GM19452 (cell line): ENCODE results near the gene COL13A1.

ENCODE experiments used
- ATAC-seq: cut with Tn5 transposase; IDR thresholded peaks from one replicate; pipeline ENCODE4 v1.9.1; 2021; ENCODE audit not compliant: unreplicated experiment

Gene COL13A1

GRCh38 chr10:69844698-69845097 is 43.0 kb downstream of the COL13A1 start:
- ATAC-seq = no peak

GRCh38 chr10:69845574-69846292 is 44.0 kb downstream of the COL13A1 start:
- no peak for ATAC-seq

- ATAC-seq = no peak
Measured at GRCh38 chr10:69846293-69846921, 44.7 kb downstream of the COL13A1 start.

- ATAC-seq = no peak
Measured at GRCh38 chr10:69847458-69847857, 45.8 kb downstream of the COL13A1 start.

GRCh38 chr10:69847883-69848282 is 46.2 kb downstream of the COL13A1 start:
- ATAC-seq = no peak

GRCh38 chr10:69848454-69848853 is 46.7 kb downstream of the COL13A1 start:
- no peak for ATAC-seq

- ATAC-seq = no peak
Measured at GRCh38 chr10:69849825-69850224, 48.1 kb downstream of the COL13A1 start.

GRCh38 chr10:69850440-69850839 is 48.7 kb downstream of the COL13A1 start:
- no peak for ATAC-seq

- ATAC-seq = no peak
Measured at GRCh38 chr10:69851306-69851705, 49.6 kb downstream of the COL13A1 start.

- no peak for ATAC-seq
Measured at GRCh38 chr10:69853064-69853463, 51.4 kb downstream of the COL13A1 start.

- no peak for ATAC-seq
Measured at GRCh38 chr10:69854511-69855345, 53.0 kb downstream of the COL13A1 start.

GRCh38 chr10:69855346-69856111 is 53.8 kb downstream of the COL13A1 start:
- no peak for ATAC-seq

- ATAC-seq = no peak
Measured at GRCh38 chr10:69856601-69857166, 55.0 kb downstream of the COL13A1 start.

- no peak for ATAC-seq
Measured at GRCh38 chr10:69858201-69858600, 56.5 kb downstream of the COL13A1 start.

- ATAC-seq = no peak
Measured at GRCh38 chr10:69860271-69860670, 58.6 kb downstream of the COL13A1 start.

GRCh38 chr10:69861251-69862240 is 59.8 kb downstream of the COL13A1 start:
- ATAC-seq = no peak

- no peak for ATAC-seq
Measured at GRCh38 chr10:69862882-69863530, 61.3 kb downstream of the COL13A1 start.

GRCh38 chr10:69863580-69863979 is 61.9 kb downstream of the COL13A1 start:
- ATAC-seq = no peak

- no peak for ATAC-seq
Measured at GRCh38 chr10:69864321-69864720, 62.6 kb downstream of the COL13A1 start.
